B cell (primary cell): Measurements from ENCODE around the gene DNAJC11. TPM values are rescaled to one million over a fixed set of nuclear protein-coding genes. Genes with fewer than 3 reads are reported as not detected.

ENCODE experiments used
- ATAC-seq: fragments of 200-7000 bp; cut with Tn5 transposase; one replicate; pipeline ENCODE4 v1.10.0; 2021; ENCODE audit warnings: low read depth, mild to moderate bottlenecking, moderate number of reproducible peaks, moderate library complexity
- CTCF ChIA-PET: fragments of 350-600 bp; sonication (Branson Sonifier 250); formaldehyde crosslinking; loops from one replicate; lab custom pipeline; 2021; ENCODE audit warnings: antibody characterized with exemption, inconsistent platforms; lab: Charles Lee
- POLR2A ChIA-PET: fragments of 350-600 bp; sonication (Branson Sonifier 250); formaldehyde crosslinking; loops from one replicate; lab custom pipeline; 2021; ENCODE audit warnings: antibody characterized with exemption; lab: Charles Lee
- DNase-seq: peaks from one replicate; pipeline ENCODE4 v3.0.0; 2013
- H2AFZ ChIP-seq: 2 replicates; pipeline ENCODE4 v1.6.1; 2012; ENCODE audit warnings: mild to moderate bottlenecking, low read depth, low read length; ENCODE audit not compliant: insufficient read depth, poor library complexity, severe bottlenecking
- H3K27ac ChIP-seq, 2 donors: 1 replicate in 1 of 2; 2 replicates in 1 of 2; pipeline ENCODE4 v1.5.1; 2012 to 2013; ENCODE audit warnings: low read length in 2 of 2, mild to moderate bottlenecking in 2 of 2, moderate library complexity in 1 of 2
- H3K27me3 ChIP-seq, 4 experiments: fragments of 200-600 bp in 1 of 4; sonication (generic) in 1 of 4; replicated peaks in 1 of 4; 1 replicate in 2 of 4; 2 replicates in 2 of 4; pipeline versions ENCODE4 v1.6.1 to v1.7.0; 2013 to 2016; ENCODE audit warnings: low read length in 3 of 4, mild to moderate bottlenecking in 2 of 4, mixed read lengths in 1 of 4, moderate library complexity in 1 of 4; ENCODE audit not compliant: insufficient read depth in 4 of 4, control insufficient read depth in 3 of 4; ENCODE audit errors: control extremely low read depth in 1 of 4
- H3K36me3 ChIP-seq, 2 experiments: replicated peaks in 1 of 2; 1 replicate in 1 of 2; 2 replicates in 1 of 2; pipeline versions ENCODE4 v1.6.1 to v1.7.1; 2013; ENCODE audit warnings: low read length in 1 of 2; ENCODE audit not compliant: insufficient read depth in 2 of 2, control insufficient read depth in 1 of 2; ENCODE audit errors: control extremely low read depth in 1 of 2, extremely low read depth in 1 of 2
- H3K4me1 ChIP-seq, 2 donors: fragments of 200-600 bp in 1 of 2; sonication (generic) in 1 of 2; 1 replicate in 1 of 2; 2 replicates in 1 of 2; pipeline versions ENCODE4 v1.5.1 to v1.6.1; 2013 to 2017; ENCODE audit warnings: low read length in 2 of 2; ENCODE audit not compliant: control insufficient read depth in 2 of 2, insufficient read depth in 2 of 2
- H3K4me2 ChIP-seq: replicated peaks from 2 replicates; pipeline ENCODE3; 2012; ENCODE audit warnings: mild to moderate bottlenecking, low read depth, low read length; ENCODE audit not compliant: poor library complexity, severe bottlenecking
- H3K4me3 ChIP-seq, 5 experiments: fragments of 200-600 bp in 1 of 5; sonication (generic) in 1 of 5; 1 replicate in 3 of 5; 2 replicates in 2 of 5; pipeline versions ENCODE4 v1.5.1 to v1.7.0; 2011 to 2016; ENCODE audit warnings: low read length in 4 of 5, mild to moderate bottlenecking in 4 of 5, low read depth in 2 of 5, control low read depth in 1 of 5, moderate library complexity in 1 of 5; ENCODE audit not compliant: insufficient read depth in 1 of 5; ENCODE audit errors: control extremely low read depth in 1 of 5, extremely low read depth in 1 of 5
- H3K79me2 ChIP-seq: fragments of 200-600 bp; sonication (generic); one replicate; pipeline ENCODE4 v1.6.0; 2016; ENCODE audit warnings: low read length; ENCODE audit not compliant: control insufficient read depth, insufficient read depth
- H3K9ac ChIP-seq: fragments of 200-600 bp; sonication (generic); 2 replicates; pipeline ENCODE4 v1.6.1; 2017; ENCODE audit warnings: mild to moderate bottlenecking, low read length, moderate library complexity
- H3K9me3 ChIP-seq, 3 donors: one replicate each; pipeline versions ENCODE4 v1.6.1 to v1.7.1; 2013; ENCODE audit warnings: low read length in 2 of 3; ENCODE audit not compliant: control insufficient read depth in 2 of 3, insufficient read depth in 1 of 3; ENCODE audit errors: control extremely low read depth in 1 of 3
- H4K20me1 ChIP-seq: 2 replicates; pipeline ENCODE4 v1.6.0; 2012; ENCODE audit warnings: mild to moderate bottlenecking, low read length; ENCODE audit not compliant: insufficient read depth, control insufficient read depth, poor library complexity, severe bottlenecking
- H3K27ac Mint-ChIP-seq: one replicate; pipeline ENCODE4 v1.8.0; 2021; ENCODE audit warnings: mixed read lengths
- H3K27me3 Mint-ChIP-seq: one replicate; pipeline ENCODE4 v1.8.0; 2021; ENCODE audit warnings: mixed read lengths
- H3K4me1 Mint-ChIP-seq: one replicate; pipeline ENCODE4 v1.8.0; 2021; ENCODE audit warnings: mixed read lengths
- H3K4me3 Mint-ChIP-seq: one replicate; pipeline ENCODE4 v1.8.0; 2021; ENCODE audit warnings: mixed read lengths
- H3K9me3 Mint-ChIP-seq: one replicate; pipeline ENCODE4 v1.8.0; 2022; ENCODE audit warnings: mixed read lengths; ENCODE audit not compliant: insufficient read depth
- CTCF ChIP-seq: fragments of 200-600 bp; IDR thresholded peaks from one replicate; pipeline ENCODE4 v1.8.0; 2022; ENCODE audit warnings: antibody characterized with exemption, mild to moderate bottlenecking
- EZH2 ChIP-seq: IDR thresholded peaks from 2 replicates; pipeline ENCODE4 v1.6.1; 2012; ENCODE audit warnings: borderline replicate concordance, low read depth, mild to moderate bottlenecking, moderate library complexity, low read length; ENCODE audit not compliant: insufficient read depth, poor library complexity, severe bottlenecking
- WGBS: methylation state at CpG from one replicate; pipeline ENCODE4 v1.1.5; 2013; ENCODE audit warnings: missing lambda C conversion rate; ENCODE audit not compliant: insufficient coverage; 5-methylcytosine and 5-hydroxymethylcytosine counted together
- intact Hi-C: fragments of 100-400 bp; cut with micrococcal nuclease; formaldehyde crosslinking; loops from one replicate; pipeline ENCODE4 v1.10.0; 2022
- polyA plus RNA-seq: library from polyadenylated mRNA; depleted of rRNA; stranded (reverse); fragments of >200 nt; gene quantifications from 2 replicates; pipeline ENCODE4 v1.2.3, GENCODE V29; 2012
- total RNA-seq, 2 donors: library from RNA; stranded (reverse); fragments of 120-200 nt in 1 of 2; gene quantifications; 1 replicate in 1 of 2; 2 replicates in 1 of 2; pipeline versions ENCODE4 v1.2.3 to v1.2.4, GENCODE V29; 2013 to 2022

Gene DNAJC11
- total and polyA plus RNA-seq, 2 donors (not counting 1 experiment from before 2014, with no cell fraction given) = 29.2 to 51.6 TPM

- H2AFZ ChIP-seq = no peak overlapping the region
- peaks cover 3% of the 10 kb centered on the region for H3K27me3 Mint-ChIP-seq
- TF ChIP-seq EZH2 (no peak), CTCF (peak; percentile 96)
- no peaks in the 10 kb centered on the region for H4K20me1 ChIP-seq
- CTCF ChIA-PET = interaction anchor here (0.8 to 3.3 kb wide), 3 partner anchors 50 to 342 kb away, joined by 5 to 35 read pairs (median 8); no protein-coding TSS in a partner anchor
- H3K4me3 ChIP-seq = no peak overlapping the region
- ATAC-seq (peak; percentile 49), DNase-seq (peak; percentile 63)
- no peaks in the 10 kb centered on the region for H3K9me3 ChIP-seq
- no peaks in the 10 kb centered on the region for H3K36me3 ChIP-seq
- H3K27ac ChIP-seq = no peak overlapping the region
- H3K27ac Mint-ChIP-seq = no peak overlapping the region
- no peaks in the 10 kb centered on the region for H3K4me1 Mint-ChIP-seq
- intact Hi-C loops = loop anchor here (1.0 kb wide), 1 partner anchor 163 kb away; no protein-coding TSS in a partner anchor
- H3K27me3 ChIP-seq = peaks cover 0 to 2% (median 0%) of the 10 kb centered on the region in 4 experiments
- H3K9ac ChIP-seq = no peak overlapping the region
- POLR2A ChIA-PET = no interaction called here
- H3K4me3 Mint-ChIP-seq = no peak overlapping the region
- WGBS = 60% methylated on average over 1 of the region's 6 CpGs
- H3K9me3 Mint-ChIP-seq = no peaks in the 10 kb centered on the region
- no peaks in the 10 kb centered on the region for H3K79me2 ChIP-seq
- H3K4me2 ChIP-seq = no peak overlapping the region
- H3K4me1 ChIP-seq = no peaks in the 10 kb centered on the region
Measured at GRCh38 chr1:6727535-6727934, 25.9 kb upstream of the DNAJC11 start.

GRCh38 chr1:6726253-6726652, 24.6 kb upstream of the DNAJC11 start:
- H2AFZ ChIP-seq = no peak overlapping the region
- peaks cover 0 to 2% (median 0%) of the 10 kb centered on the region in 4 experiments for H3K27me3 ChIP-seq
- no peak for ATAC-seq
- no peak overlapping the region for H3K27ac ChIP-seq
- no peak overlapping the region for H3K9ac ChIP-seq
- TF ChIP-seq EZH2 (no peak), CTCF (no peak)
- intact Hi-C loops = no loop called here
- Mint-ChIP-seq H3K4me1 (no peaks in the 10 kb centered on the region), H3K27me3 (peaks cover 3% of the 10 kb centered on the region), H3K9me3 (no peaks in the 10 kb centered on the region), H3K4me3 (no peak overlapping the region), H3K27ac (no peak overlapping the region)
- H4K20me1 ChIP-seq = no peaks in the 10 kb centered on the region
- POLR2A ChIA-PET = interaction anchor here (0.7 kb wide), 2 partner anchors 78 to 815 kb away, joined by 3 to 4 read pairs; no protein-coding TSS in a partner anchor
- 97% methylated on average over 7 of the region's 7 CpGs for WGBS
- H3K36me3 ChIP-seq = no peaks in the 10 kb centered on the region
- no peaks in the 10 kb centered on the region for H3K9me3 ChIP-seq
- no peak overlapping the region for H3K4me3 ChIP-seq
- no peak overlapping the region for H3K4me2 ChIP-seq
- CTCF ChIA-PET = interaction anchor here (0.7 to 3.3 kb wide), 5 partner anchors 9 to 921 kb away, joined by 3 to 35 read pairs (median 3); no protein-coding TSS in a partner anchor
- no peak for DNase-seq
- H3K79me2 ChIP-seq = no peaks in the 10 kb centered on the region
- H3K4me1 ChIP-seq = no peaks in the 10 kb centered on the region
